HG03108 (cell line): ENCODE data around the gene POTEC.
"Not testable (repeated sequence)": the region's sequence is repeated elsewhere in the genome, so short reads cannot be mapped to it uniquely, and the experiment has no call there.

Experiments
- ATAC-seq: cut with Tn5 transposase; IDR thresholded peaks from one replicate; pipeline ENCODE4 v1.9.1; 2021; ENCODE audit warnings: moderate library complexity; ENCODE audit not compliant: unreplicated experiment

POTEC gene

GRCh38 chr18:14543446-14543964 lies at the start of gene POTEC:
Gene POTEC (minus strand): TSS chr18:14543600. CDS start chr18:14543146, 454 bp downstream.
- not testable (repeated sequence) for ATAC-seq

- no peak for ATAC-seq
Observed at GRCh38 chr18:14577971-14578370, 34.6 kb upstream of the POTEC start.

- not testable (repeated sequence) for ATAC-seq
Observed at GRCh38 chr18:14559502-14559901, 16.1 kb upstream of the POTEC start.

- not testable (repeated sequence) for ATAC-seq
Observed at GRCh38 chr18:14531659-14532058, 11.7 kb downstream of the POTEC start.

- not testable (repeated sequence) for ATAC-seq
Observed at GRCh38 chr18:14510707-14511106, 32.7 kb downstream of the POTEC start.

- ATAC-seq, result not testable (repeated sequence)
Observed at GRCh38 chr18:14503691-14504090, 39.7 kb downstream of the POTEC start.

GRCh38 chr18:14501894-14502293 lies 41.5 kb downstream of the POTEC start:
- ATAC-seq, result not testable (repeated sequence)

GRCh38 chr18:14489256-14490014 lies 54.0 kb downstream of the POTEC start:
- not testable (repeated sequence) for ATAC-seq

GRCh38 chr18:14488789-14489188 lies 54.6 kb downstream of the POTEC start:
- not testable (repeated sequence) for ATAC-seq

- not testable (repeated sequence) for ATAC-seq
Observed at GRCh38 chr18:14486926-14487580, 56.3 kb downstream of the POTEC start.

- not testable (repeated sequence) for ATAC-seq
Observed at GRCh38 chr18:14479076-14479475, 64.3 kb downstream of the POTEC start.

- not testable (repeated sequence) for ATAC-seq
Observed at GRCh38 chr18:14475520-14475919, 67.9 kb downstream of the POTEC start.

- not testable (repeated sequence) for ATAC-seq
Observed at GRCh38 chr18:14474752-14475151, 68.6 kb downstream of the POTEC start.

GRCh38 chr18:14474007-14474720 lies 69.2 kb downstream of the POTEC start:
- ATAC-seq, result not testable (repeated sequence)

GRCh38 chr18:14473250-14474006 lies 70.0 kb downstream of the POTEC start:
- ATAC-seq, result not testable (repeated sequence)

- not testable (repeated sequence) for ATAC-seq
Observed at GRCh38 chr18:14471286-14471685, 72.1 kb downstream of the POTEC start.

GRCh38 chr18:14470446-14470845 lies 73.0 kb downstream of the POTEC start:
- ATAC-seq, result not testable (repeated sequence)

GRCh38 chr18:14470046-14470445 lies 73.4 kb downstream of the POTEC start:
- ATAC-seq, result not testable (repeated sequence)

- not testable (repeated sequence) for ATAC-seq
Observed at GRCh38 chr18:14465989-14466388, 77.4 kb downstream of the POTEC start.
